KOPT-K1 (cell line): ENCODE results near the gene CHMP6.

ENCODE experiments used
- H3K27ac ChIP-seq: fragments of 200-600 bp; sonication (generic); 2 replicates; pipeline ENCODE4 v1.5.1; 2016; ENCODE audit warnings: antibody characterized with exemption, mild to moderate bottlenecking, low read depth, low read length; ENCODE audit not compliant: poor library complexity, severe bottlenecking
- H3K36me3 ChIP-seq: fragments of 200-600 bp; sonication (generic); 2 replicates; pipeline ENCODE4 v1.5.1; 2017; ENCODE audit warnings: antibody characterized with exemption, mild to moderate bottlenecking, low read length, moderate library complexity; ENCODE audit not compliant: insufficient read depth
- H3K9me3 ChIP-seq: fragments of 200-600 bp; sonication (generic); 2 replicates; pipeline ENCODE4 v1.5.1; 2017; ENCODE audit warnings: antibody characterized with exemption, low read length, mild to moderate bottlenecking; ENCODE audit not compliant: insufficient read depth, poor library complexity, severe bottlenecking

The CHMP6 gene

DNA sequence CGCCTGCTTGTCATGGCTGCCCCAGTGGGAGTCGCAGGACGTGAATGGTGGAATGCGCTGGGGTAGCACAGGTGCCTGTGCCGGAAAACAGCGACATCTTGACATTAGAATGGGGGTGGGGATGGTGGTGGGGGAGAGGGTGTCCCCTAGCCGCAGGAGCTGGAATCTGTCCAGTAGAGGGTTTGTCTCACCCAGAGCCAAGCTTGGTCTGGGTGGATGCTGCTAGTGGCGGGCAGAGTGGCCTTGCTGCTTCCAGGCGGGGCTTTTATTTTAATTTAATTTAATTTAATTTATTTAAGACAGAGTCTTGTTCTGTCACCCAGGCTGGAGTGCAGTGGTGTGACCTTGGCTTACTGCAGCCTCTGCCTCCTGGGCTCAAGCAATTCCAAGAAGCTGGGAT lies 51.0 kb downstream of the CHMP6 start:
- Histone ChIP-seq H3K27ac (no peak overlapping the region), H3K36me3 (no peaks in the 10 kb centered on the region), H3K9me3 (no peaks in the 10 kb centered on the region)

DNA sequence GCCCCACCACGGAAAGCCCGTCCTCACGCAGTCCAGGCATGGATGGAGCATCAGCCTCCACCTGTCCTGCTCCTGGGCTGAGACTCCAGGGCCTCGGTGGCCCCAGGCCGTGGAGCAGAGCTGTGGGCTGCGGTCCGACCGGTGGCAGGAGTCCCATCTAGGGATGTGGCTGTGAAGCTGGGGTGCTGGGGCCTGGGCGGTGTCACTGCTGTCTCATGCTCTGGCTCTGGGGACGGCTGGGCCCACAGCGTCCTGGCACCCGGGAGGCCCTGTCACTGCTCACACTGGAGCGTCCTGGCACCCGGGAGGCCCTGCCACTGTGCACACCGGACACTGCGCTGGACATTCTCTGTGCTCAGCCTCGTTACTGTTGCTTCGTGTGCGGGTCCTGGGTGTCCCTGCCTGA lies 51.7 kb downstream of the CHMP6 start:
- Histone ChIP-seq H3K36me3 (no peaks in the 10 kb centered on the region), H3K9me3 (no peaks in the 10 kb centered on the region), H3K27ac (no peak overlapping the region)

DNA sequence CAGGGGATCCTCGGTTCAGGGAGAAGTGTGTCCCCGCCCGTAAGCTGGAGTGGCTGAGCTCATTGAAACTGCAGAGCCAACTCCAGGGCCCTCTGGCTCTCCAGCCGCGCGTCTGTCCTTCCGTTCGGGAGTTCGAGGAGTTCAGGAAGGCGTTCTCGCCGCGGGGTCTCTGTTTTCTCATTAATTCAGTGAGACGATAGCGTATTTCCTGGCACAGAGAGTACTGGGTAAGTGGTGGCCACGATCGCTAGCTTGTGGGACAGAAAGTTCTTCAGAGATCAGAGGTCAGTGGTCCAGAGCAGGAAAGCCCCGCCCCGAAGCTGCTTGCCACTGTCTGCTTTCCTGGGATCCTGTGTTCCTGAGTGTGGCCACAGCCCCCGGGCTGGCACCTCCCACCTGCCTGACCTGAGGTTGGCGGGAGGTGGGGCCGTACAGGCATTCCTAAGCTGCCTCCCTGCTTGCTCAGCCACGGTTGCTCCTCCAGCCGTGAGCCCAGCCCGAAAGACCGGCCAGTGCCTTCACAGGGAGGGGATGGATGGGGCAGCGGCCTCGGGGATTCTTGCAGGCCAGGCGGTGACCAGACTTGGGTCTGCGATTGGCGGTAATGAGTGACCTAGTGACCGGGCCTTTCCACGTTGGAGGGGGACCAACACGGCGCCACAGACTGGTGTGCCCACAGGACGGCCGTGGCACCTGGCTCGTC lies 52.2 kb downstream of the CHMP6 start:
- no peaks in the 10 kb centered on the region for H3K36me3 ChIP-seq
- H3K9me3 ChIP-seq = no peaks in the 10 kb centered on the region
- no peak overlapping the region for H3K27ac ChIP-seq

DNA sequence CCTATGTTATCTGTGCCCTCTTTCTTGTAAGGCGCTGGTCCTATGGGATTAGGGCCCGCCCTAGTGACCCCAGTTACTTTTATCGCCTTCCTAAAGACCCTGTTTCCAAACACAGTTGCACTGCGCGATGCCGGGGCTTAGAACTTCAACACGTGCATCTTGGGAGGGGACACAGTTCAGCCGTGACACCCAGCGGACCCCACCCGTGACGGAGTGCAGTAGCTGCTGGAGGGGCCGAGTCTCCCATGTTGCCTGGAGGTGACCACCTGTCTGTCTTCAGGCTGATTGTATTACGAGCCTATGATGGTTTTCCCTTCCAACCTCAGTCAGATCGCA lies 52.8 kb downstream of the CHMP6 start:
- H3K27ac ChIP-seq = no peak overlapping the region
- H3K36me3 ChIP-seq = no peaks in the 10 kb centered on the region
- no peaks in the 10 kb centered on the region for H3K9me3 ChIP-seq

DNA sequence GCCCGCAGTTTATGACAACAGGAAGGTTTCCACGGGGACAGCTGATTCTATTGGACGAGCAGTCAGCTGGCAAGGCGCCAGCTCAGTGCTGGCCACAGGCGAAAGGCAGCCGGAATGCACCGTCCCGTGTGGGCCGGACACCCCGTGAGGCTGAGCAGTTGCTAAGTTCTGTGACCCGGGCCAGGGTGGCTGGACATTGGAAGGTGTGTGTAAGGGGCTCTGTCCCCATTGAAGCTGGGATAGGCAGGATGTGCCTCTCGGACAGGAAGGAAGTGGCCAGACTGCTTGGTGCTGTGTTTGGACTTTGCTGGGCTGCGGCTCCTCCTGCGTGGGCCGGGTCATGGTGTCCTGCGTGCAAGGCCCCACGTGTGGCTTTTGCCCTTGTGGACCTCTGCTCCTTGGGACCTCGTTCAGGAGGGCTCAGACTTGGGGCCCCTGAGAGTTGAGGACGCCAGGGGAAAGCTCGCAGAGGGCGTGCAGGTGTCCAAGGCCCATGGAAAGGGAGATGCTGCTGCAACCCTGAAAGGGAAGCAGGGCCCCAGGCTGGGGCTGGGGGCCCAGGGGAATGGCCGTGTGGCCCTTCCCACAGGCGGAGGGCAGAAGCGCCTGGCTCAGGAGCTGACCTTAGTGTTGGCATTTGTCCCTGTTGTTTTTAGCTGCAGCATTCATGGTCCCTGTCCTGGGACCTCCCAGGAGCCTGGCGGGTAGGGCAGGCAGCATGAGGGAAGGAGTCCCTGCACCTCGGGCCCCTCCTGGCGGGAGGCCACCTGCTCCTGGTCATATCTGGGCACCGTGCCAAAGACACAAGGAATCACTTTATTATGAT lies 53.3 kb downstream of the CHMP6 start:
- H3K27ac ChIP-seq = no peak overlapping the region
- no peaks in the 10 kb centered on the region for H3K9me3 ChIP-seq
- H3K36me3 ChIP-seq = no peaks in the 10 kb centered on the region

DNA sequence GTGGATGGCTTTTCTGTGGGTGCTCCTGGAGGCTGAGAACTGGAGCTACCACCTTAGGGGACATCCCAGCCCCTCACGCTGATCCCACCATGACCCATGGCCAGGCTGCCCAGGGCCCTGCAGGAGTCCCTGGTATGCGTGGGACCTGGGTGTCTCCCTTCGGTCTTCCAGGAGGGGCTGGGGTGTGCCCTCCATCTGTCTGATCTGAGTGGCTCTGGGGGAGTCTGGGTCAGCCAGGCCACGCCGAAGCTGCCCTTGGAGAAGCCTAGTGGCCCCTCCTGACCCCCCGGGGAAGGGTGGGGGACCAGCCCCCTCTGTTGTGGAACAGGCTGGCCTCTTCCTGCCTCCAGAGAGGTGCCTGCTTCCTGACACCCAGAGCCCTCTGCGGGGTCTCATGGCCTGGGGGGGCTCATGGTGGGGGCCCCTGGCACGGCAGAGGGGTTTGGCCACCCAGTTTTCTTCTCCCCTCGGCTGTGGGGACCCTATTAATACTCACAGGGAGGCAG lies 54.0 kb downstream of the CHMP6 start:
- Histone ChIP-seq H3K36me3 (no peaks in the 10 kb centered on the region), H3K9me3 (no peaks in the 10 kb centered on the region), H3K27ac (no peak overlapping the region)

DNA sequence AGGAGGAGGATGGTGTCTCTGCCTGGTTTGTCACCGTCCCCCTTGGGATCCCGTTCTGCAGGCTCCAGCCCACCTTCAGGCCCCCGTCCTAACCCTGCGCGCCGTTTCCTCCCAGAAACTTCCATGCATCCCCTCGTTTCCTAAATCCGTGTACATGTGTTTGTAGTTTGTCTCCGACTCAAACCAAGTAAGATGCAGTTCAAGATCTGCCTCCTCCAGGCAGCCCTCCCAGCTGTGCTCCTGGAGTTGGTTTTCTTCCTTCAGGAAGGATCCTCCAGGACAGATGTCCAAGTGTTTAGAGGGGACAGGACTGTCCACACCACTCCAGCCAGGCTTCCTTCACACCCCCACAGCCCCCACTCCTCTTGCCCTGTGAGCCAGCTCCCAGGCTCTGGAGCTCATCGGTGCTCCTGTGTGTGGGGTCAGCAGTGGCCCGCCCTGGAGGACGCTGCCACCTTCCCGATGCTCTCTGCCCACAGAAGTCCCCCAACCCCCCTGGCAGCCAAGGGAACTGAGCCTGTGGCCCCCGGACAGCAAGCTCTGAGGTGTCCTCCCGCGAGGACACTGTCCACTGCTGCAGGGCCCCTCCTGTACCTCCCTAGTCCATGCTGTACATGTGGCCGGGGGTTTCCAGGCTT lies 54.6 kb downstream of the CHMP6 start:
- Histone ChIP-seq H3K27ac (no peak overlapping the region), H3K36me3 (no peaks in the 10 kb centered on the region), H3K9me3 (no peaks in the 10 kb centered on the region)

DNA sequence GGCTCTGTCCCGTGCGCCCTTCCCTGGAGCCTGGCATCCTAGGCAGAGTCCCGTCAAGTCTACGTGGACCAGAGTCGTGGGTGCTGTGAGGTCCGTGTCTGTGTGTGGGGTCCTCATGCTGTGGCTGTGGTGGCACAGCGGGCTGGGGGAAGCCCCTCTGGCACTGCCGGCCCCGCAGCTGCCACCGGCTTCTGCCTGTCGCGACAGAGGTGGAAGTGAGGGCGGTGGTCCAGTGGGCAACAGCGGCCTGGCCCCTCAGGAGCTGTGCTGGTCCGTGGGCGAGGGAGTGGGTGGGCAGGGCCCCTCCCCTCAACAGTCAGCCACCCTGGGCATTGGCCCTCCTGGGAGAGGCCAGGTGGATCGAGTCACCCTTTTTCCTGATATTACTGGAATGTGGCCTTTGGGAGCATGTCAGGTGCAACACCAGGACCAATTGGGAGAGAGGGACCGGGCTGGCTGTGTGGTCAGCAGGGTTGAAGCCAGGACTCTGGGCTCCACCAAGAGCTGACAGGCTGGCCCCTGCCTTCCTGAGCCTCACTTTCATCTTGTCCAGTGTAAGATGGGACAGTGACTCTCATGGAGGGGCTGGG lies 55.2 kb downstream of the CHMP6 start:
- H3K36me3 ChIP-seq = no peaks in the 10 kb centered on the region
- no peaks in the 10 kb centered on the region for H3K9me3 ChIP-seq
- H3K27ac ChIP-seq = no peak overlapping the region

DNA sequence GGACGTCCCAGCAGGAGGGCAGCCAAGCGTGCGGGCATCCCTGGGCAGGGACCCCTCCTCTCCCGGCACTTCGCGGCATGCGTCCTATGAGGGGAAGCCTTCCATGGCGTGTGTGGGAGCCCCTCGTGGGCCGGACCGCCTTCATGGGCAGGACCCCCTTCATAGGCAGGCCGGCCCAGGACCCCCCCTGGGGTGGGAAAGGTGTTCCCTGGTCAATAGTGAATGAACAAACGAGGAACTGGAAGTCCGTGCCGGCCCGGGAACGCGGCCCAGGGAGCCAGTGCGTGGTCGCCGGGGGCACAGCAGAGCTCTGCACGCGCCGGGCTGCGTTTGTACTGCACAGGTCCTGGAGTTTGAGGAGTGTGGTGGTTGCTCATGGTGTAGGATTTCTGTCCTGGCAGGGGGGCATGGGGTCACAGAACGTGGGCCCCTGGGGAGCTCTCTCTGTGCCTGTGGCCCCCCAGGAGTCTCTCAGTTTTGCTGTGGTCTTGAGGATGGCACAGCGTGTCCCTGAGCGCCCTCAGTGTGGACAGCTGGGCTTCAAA lies 57.3 kb downstream of the CHMP6 start:
- Histone ChIP-seq H3K9me3 (no peaks in the 10 kb centered on the region), H3K36me3 (no peaks in the 10 kb centered on the region), H3K27ac (no peak overlapping the region)

DNA sequence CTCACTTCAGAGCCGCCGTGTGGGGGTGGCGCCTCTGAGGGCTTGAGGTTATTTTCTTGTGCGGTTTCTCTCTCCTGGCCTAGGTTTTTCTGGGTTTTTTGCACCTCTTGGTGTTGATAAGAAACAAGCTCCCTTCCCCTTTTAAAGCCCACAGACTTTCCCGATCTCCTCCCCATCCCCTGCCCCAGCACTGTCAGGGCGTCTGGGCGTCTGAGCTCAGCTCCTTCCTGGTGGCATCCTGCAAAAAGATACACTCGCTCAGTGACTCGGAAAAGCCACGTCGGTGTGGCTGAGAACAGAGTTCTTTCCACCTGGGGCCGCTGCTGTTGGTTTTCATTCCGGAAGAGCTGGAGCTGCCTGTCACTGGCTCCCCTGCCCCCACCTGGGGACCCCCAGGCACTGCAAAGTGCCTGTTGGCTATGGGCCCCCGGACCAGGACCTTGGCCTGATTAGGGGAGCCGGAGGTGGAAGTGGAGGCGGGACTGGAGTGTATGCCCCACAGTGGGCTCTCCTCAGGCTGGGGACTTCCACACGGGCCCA lies 57.8 kb downstream of the CHMP6 start:
- no peaks in the 10 kb centered on the region for H3K36me3 ChIP-seq
- H3K27ac ChIP-seq = no peak overlapping the region
- no peaks in the 10 kb centered on the region for H3K9me3 ChIP-seq
